ENCODE measurements around the gene OR1M1. TPM values are rescaled to one million over a fixed set of nuclear protein-coding genes. Genes with fewer than 3 reads are reported as not detected.
"Not testable (repeated sequence)": the region's sequence is repeated elsewhere in the genome, so short reads cannot be mapped to it uniquely, and the experiment has no call there.

Gene OR1M1
- total RNA-seq, 1 experiment from 2014 or later, result not detected

- no peak overlapping the region for H3K9ac ChIP-seq (ENCODE audit: low read length)
- no peak overlapping the region for H3K4me2 ChIP-seq (ENCODE audit: low read length)
- DNase-seq (no peak), ATAC-seq (no peak)
- no peak for TF ChIP-seq EZH2 (IDR thresholded peaks at IDR 0.05; ENCODE audit: low read length, unreplicated experiment)
- no peaks in the 10 kb centered on the region for H3K4me1 ChIP-seq (ENCODE audit: insufficient read depth, low read length)
- H3K27ac ChIP-seq (ENCODE audit: low read length), result no peak overlapping the region
- CTCF ChIA-PET, result no interaction called here
- no peaks in the 10 kb centered on the region for H3K9me2 ChIP-seq (replicated peaks; ENCODE audit: low read length)
- intact Hi-C loops (cut with micrococcal nuclease), result no loop called here
- H3K27me3 ChIP-seq (ENCODE audit: low read length), result no peaks in the 10 kb centered on the region
- no peak overlapping the region for H2AFZ ChIP-seq (ENCODE audit: low read length)
- H3K36me3 ChIP-seq (ENCODE audit: low read depth, low read length), result no peaks in the 10 kb centered on the region
- H3K79me2 ChIP-seq (ENCODE audit: low read length), result no peaks in the 10 kb centered on the region
- H3K4me3 ChIP-seq (ENCODE audit: low read length), result no peak overlapping the region
- BruUV-seq (replicated peaks), result no TSS peak
- POLR2A ChIA-PET (ENCODE audit: unreplicated experiment), result no interaction called here
- no peaks in the 10 kb centered on the region for H4K20me1 ChIP-seq (ENCODE audit: low read length)
- no peaks in the 10 kb centered on the region for H3F3A ChIP-seq (ENCODE audit: low read length, unreplicated experiment)
- no peaks in the 10 kb centered on the region for H3K9me3 ChIP-seq (ENCODE audit: low read length)
These were observed 21.3 kb upstream of the OR1M1 start for GRCh38 chr19:9065457-9066014.

GRCh38 chr19:9070066-9070465 is 16.8 kb upstream of the OR1M1 start:
- Histone ChIP-seq H3K4me3 (ENCODE audit: low read length) (no peak overlapping the region), H3K27me3 (ENCODE audit: low read length) (no peaks in the 10 kb centered on the region), H3K4me1 (ENCODE audit: insufficient read depth, low read length) (peaks cover 6% of the 10 kb centered on the region), H3K79me2 (ENCODE audit: low read length) (no peaks in the 10 kb centered on the region), H4K20me1 (ENCODE audit: low read length) (no peaks in the 10 kb centered on the region), H3K9ac (ENCODE audit: low read length) (no peak overlapping the region), H3K9me2 (replicated peaks; ENCODE audit: low read length) (no peaks in the 10 kb centered on the region), H3K27ac (ENCODE audit: low read length) (no peak overlapping the region), H3K4me2 (ENCODE audit: low read length) (no peak overlapping the region), H3K9me3 (ENCODE audit: low read length) (no peaks in the 10 kb centered on the region), H3F3A (ENCODE audit: low read length, unreplicated experiment) (no peaks in the 10 kb centered on the region), H2AFZ (ENCODE audit: low read length) (no peak overlapping the region), H3K36me3 (ENCODE audit: low read depth, low read length) (no peaks in the 10 kb centered on the region)
- ChIA-PET CTCF (no interaction called here), POLR2A (ENCODE audit: unreplicated experiment) (no interaction called here)
- intact Hi-C loops (cut with micrococcal nuclease), result no loop called here
- DNase-seq (no peak), ATAC-seq (no peak)
- TF ChIP-seq EZH2phosphoT487 (IDR thresholded peaks at IDR 0.05; ENCODE audit: borderline replicate concordance, low read length) (no peak), EZH2 (IDR thresholded peaks at IDR 0.05; ENCODE audit: low read length, unreplicated experiment) (no peak), CTCF (conservative IDR thresholded peaks at IDR 0.05; ENCODE audit: low read depth, low read length) (no peak)
- BruUV-seq (replicated peaks), result no TSS peak

GRCh38 chr19:9071720-9072119 is 15.1 kb upstream of the OR1M1 start:
- H2AFZ ChIP-seq (ENCODE audit: low read length); H3K79me2 ChIP-seq (ENCODE audit: low read length); POLR2A ChIA-PET (ENCODE audit: unreplicated experiment); H3K4me2 ChIP-seq (ENCODE audit: low read length); H3K27me3 ChIP-seq (ENCODE audit: low read length); intact Hi-C loops (cut with micrococcal nuclease); BruUV-seq (replicated peaks); DNase-seq; H3K9me3 ChIP-seq (ENCODE audit: low read length); CTCF ChIA-PET; ATAC-seq; H3K27ac ChIP-seq (ENCODE audit: low read length); H3K4me3 ChIP-seq (ENCODE audit: low read length); H3F3A ChIP-seq (ENCODE audit: low read length, unreplicated experiment); H3K9ac ChIP-seq (ENCODE audit: low read length); H4K20me1 ChIP-seq (ENCODE audit: low read length); H3K9me2 ChIP-seq (replicated peaks; ENCODE audit: low read length); H3K36me3 ChIP-seq (ENCODE audit: low read depth, low read length): not testable (repeated sequence)
- peaks cover 14% of the 10 kb centered on the region for H3K4me1 ChIP-seq (ENCODE audit: insufficient read depth, low read length)

- Histone ChIP-seq H3K9me3 (ENCODE audit: low read length) (no peaks in the 10 kb centered on the region), H2AFZ (ENCODE audit: low read length) (no peak overlapping the region), H3K27ac (ENCODE audit: low read length) (no peak overlapping the region), H3K36me3 (ENCODE audit: low read depth, low read length) (no peaks in the 10 kb centered on the region), H4K20me1 (ENCODE audit: low read length) (no peaks in the 10 kb centered on the region), H3F3A (ENCODE audit: low read length, unreplicated experiment) (no peaks in the 10 kb centered on the region), H3K9ac (ENCODE audit: low read length) (no peak overlapping the region), H3K9me2 (replicated peaks; ENCODE audit: low read length) (no peaks in the 10 kb centered on the region), H3K4me1 (ENCODE audit: insufficient read depth, low read length) (peaks cover 14% of the 10 kb centered on the region), H3K4me3 (ENCODE audit: low read length) (no peak overlapping the region), H3K79me2 (ENCODE audit: low read length) (no peaks in the 10 kb centered on the region), H3K4me2 (ENCODE audit: low read length) (no peak overlapping the region), H3K27me3 (ENCODE audit: low read length) (no peaks in the 10 kb centered on the region)
- CTCF ChIA-PET, result no interaction called here
- no peak for ATAC-seq
- intact Hi-C loops (cut with micrococcal nuclease), result no loop called here
- BruUV-seq (replicated peaks), result no TSS peak
- no peak for TF ChIP-seq EZH2 (IDR thresholded peaks at IDR 0.05; ENCODE audit: low read length, unreplicated experiment)
- TF ChIP-seq EZH2phosphoT487 (IDR thresholded peaks at IDR 0.05; ENCODE audit: borderline replicate concordance, low read length), result no peak
- TF ChIP-seq CTCF (conservative IDR thresholded peaks at IDR 0.05; ENCODE audit: low read depth, low read length), result no peak
- DNase-seq, result no peak
- POLR2A ChIA-PET (ENCODE audit: unreplicated experiment), result no interaction called here
These were observed 13.1 kb upstream of the OR1M1 start for GRCh38 chr19:9073806-9074205.

All from PC-3 (cell line).